NCI-H1436 (cell line): Measurements from ENCODE around the gene APCDD1L.
A peak's percentile ranks its signal among the peaks of the same experiment; 100 is the strongest.

Experiments
- DNase-seq: peaks from one replicate; lab custom pipeline; 2025; lab: John Stamatoyannopoulos, UW

APCDD1L gene

GRCh38 chr20:58515233-58516212, at the start of gene APCDD1L:
TSS of gene APCDD1L (minus strand) at chr20:58515399. CDS start at chr20:58514707, 692 bp downstream.
- DNase-seq: no peak

- no peak for DNase-seq
Observed at GRCh38 chr20:58559368-58559729, 44.1 kb upstream of the APCDD1L start.

- DNase-seq: no peak
Observed at GRCh38 chr20:58558486-58559367, 43.5 kb upstream of the APCDD1L start.

GRCh38 chr20:58557733-58558342, 42.6 kb upstream of the APCDD1L start:
- no peak for DNase-seq

GRCh38 chr20:58556961-58557360, 41.8 kb upstream of the APCDD1L start:
- no peak for DNase-seq

- DNase-seq: no peak
Observed at GRCh38 chr20:58555078-58555765, 40.0 kb upstream of the APCDD1L start.

- no peak for DNase-seq
Observed at GRCh38 chr20:58554541-58554940, 39.3 kb upstream of the APCDD1L start.

GRCh38 chr20:58553841-58554240, 38.6 kb upstream of the APCDD1L start:
- DNase-seq: no peak

- DNase-seq: no peak
Observed at GRCh38 chr20:58553166-58553696, 38.0 kb upstream of the APCDD1L start.

GRCh38 chr20:58552366-58552934, 37.3 kb upstream of the APCDD1L start:
- no peak for DNase-seq

- no peak for DNase-seq
Observed at GRCh38 chr20:58551631-58552030, 36.4 kb upstream of the APCDD1L start.

GRCh38 chr20:58550275-58551059, 35.3 kb upstream of the APCDD1L start:
- DNase-seq: no peak

GRCh38 chr20:58549231-58550209, 34.3 kb upstream of the APCDD1L start:
- DNase-seq: no peak

GRCh38 chr20:58547623-58548475, 32.6 kb upstream of the APCDD1L start:
- no peak for DNase-seq

- DNase-seq: peak; percentile 28
Observed at GRCh38 chr20:58546756-58547622, 31.8 kb upstream of the APCDD1L start.

GRCh38 chr20:58546416-58546711, 31.2 kb upstream of the APCDD1L start:
- no peak for DNase-seq
